ENCODE measurements around the gene CCNB1IP1. TPM values are rescaled to one million over a fixed set of nuclear protein-coding genes. Genes with fewer than 3 reads are reported as not detected.

CCNB1IP1 gene
- total RNA-seq, 1 experiment from 2014 or later = 77.0 TPM

DNA sequence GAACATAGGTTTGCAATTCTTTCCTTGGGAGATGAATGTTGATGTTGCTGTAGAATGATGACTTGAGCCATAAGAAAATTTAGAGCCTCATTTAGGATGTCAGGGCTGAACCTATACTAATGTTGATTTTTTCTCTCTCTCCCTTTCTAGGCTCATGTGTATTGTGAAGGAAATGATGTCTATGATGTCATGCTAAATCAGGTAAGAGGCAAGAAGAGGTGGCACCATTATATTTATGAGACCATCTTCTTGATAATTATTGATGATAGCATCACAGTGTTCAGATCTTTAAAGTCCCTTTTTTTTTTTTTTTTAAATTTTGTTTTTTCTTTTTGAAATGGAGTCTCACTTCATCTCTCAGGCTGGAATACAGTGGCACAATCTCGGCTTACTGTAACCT is 13.6 kb upstream of the CCNB1IP1 start:
- H3K79me2 ChIP-seq (ENCODE audit: insufficient read depth, low read length) = peaks cover 30% of the 10 kb centered on the region
- no peak for ATAC-seq
- no peaks in the 10 kb centered on the region for H3K9me2 ChIP-seq (ENCODE audit: insufficient read depth)
- H3K4me1 ChIP-seq (ENCODE audit: control insufficient read depth in 1 of 2, insufficient read depth in 2 of 2, low read length in 2 of 2) = peaks cover 3 to 10% of the 10 kb centered on the region in 2 experiments; a peak in 3 of 4 replicates
- H3K27ac ChIP-seq (ENCODE audit: low read depth, low read length) = no peak overlapping the region
- H4K20me1 ChIP-seq (ENCODE audit: insufficient read depth) = no peaks in the 10 kb centered on the region
- RAD21 ChIA-PET (ENCODE audit: low non-redundant PET in 1 of 2, low total read pairs in 2 of 2, uncharacterized antibody in 2 of 2, unreplicated experiment in 2 of 2) = no interaction called here
- CTCF ChIA-PET = no interaction called here
- intact Hi-C loops (cut with micrococcal nuclease) = no loop called here
- DNase-seq (ENCODE audit: low read depth, low spot score) = no peak
- POLR2A ChIA-PET = no interaction called here
- no peak for TF ChIP-seq POLR2AphosphoS5 (IDR thresholded peaks at IDR 0.05; ENCODE audit: low read depth, low read length)
- no peak for TF ChIP-seq TCF7L2 (IDR thresholded peaks at IDR 0.05; ENCODE audit: borderline replicate concordance, extremely low read depth, insufficient read depth, insufficient read length)
- no peak for TF ChIP-seq SP1 (IDR thresholded peaks at IDR 0.05; ENCODE audit: low read depth)
- no peak for TF ChIP-seq JUND (IDR thresholded peaks at IDR 0.05)
- TF ChIP-seq, protein P1, sequence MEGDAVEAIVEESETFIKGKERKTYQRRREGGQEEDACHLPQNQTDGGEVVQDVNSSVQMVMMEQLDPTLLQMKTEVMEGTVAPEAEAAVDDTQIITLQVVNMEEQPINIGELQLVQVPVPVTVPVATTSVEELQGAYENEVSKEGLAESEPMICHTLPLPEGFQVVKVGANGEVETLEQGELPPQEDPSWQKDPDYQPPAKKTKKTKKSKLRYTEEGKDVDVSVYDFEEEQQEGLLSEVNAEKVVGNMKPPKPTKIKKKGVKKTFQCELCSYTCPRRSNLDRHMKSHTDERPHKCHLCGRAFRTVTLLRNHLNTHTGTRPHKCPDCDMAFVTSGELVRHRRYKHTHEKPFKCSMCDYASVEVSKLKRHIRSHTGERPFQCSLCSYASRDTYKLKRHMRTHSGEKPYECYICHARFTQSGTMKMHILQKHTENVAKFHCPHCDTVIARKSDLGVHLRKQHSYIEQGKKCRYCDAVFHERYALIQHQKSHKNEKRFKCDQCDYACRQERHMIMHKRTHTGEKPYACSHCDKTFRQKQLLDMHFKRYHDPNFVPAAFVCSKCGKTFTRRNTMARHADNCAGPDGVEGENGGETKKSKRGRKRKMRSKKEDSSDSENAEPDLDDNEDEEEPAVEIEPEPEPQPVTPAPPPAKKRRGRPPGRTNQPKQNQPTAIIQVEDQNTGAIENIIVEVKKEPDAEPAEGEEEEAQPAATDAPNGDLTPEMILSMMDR (IDR thresholded peaks at IDR 0.05 in 2 of 3, conservative IDR thresholded peaks at IDR 0.05 in 1 of 3; ENCODE audit: borderline replicate concordance in 1 of 3, insufficient read depth in 1 of 3, low read depth in 2 of 3, low read length in 2 of 3) = no peak
- TF ChIP-seq FOSL1 (IDR thresholded peaks at IDR 0.05; ENCODE audit: low read depth) = no peak
- no peak for TF ChIP-seq RAD21 (IDR thresholded peaks at IDR 0.05; ENCODE audit: low read depth)
- TF ChIP-seq YY1 (IDR thresholded peaks at IDR 0.05; ENCODE audit: extremely low read depth, insufficient replicate concordance, low read depth, low read length) = no peak
- no peak for TF ChIP-seq CBX3 (IDR thresholded peaks at IDR 0.05; ENCODE audit: low read depth)
- no peak for TF ChIP-seq ZNF274 (IDR thresholded peaks at IDR 0.05; ENCODE audit: low read depth, low read length)
- no peak overlapping the region for H2AFZ ChIP-seq (ENCODE audit: low read depth, low read length, poor library complexity, severe bottlenecking)
- no peak overlapping the region for H3K4me3 ChIP-seq (replicated peaks in 1 of 2; ENCODE audit: low read depth in 1 of 2, low read length in 2 of 2)
- peaks cover 44 to 46% of the 10 kb centered on the region in 2 experiments for H3K36me3 ChIP-seq (ENCODE audit: control insufficient read depth in 1 of 2, insufficient read depth in 2 of 2, low read length in 2 of 2)
- no peak overlapping the region for H3K4me2 ChIP-seq (ENCODE audit: low read length)
- no peaks in the 10 kb centered on the region for H3K27me3 ChIP-seq (ENCODE audit: insufficient read depth, low read length)
- no TSS peak for BruUV-seq (replicated peaks)
- no peaks in the 10 kb centered on the region for H3K9me3 ChIP-seq (ENCODE audit: control insufficient read depth in 1 of 2, insufficient read depth in 1 of 2, low read depth in 1 of 2, low read length in 2 of 2)
- no peak overlapping the region for H3K9ac ChIP-seq (ENCODE audit: low read length)
